Endothelial cell of umbilical vein (primary cell): Measurements from ENCODE around the gene FAM168A. TPM values are rescaled to one million over a fixed set of nuclear protein-coding genes. Genes with fewer than 3 reads are reported as not detected.

ENCODE experiments used
- BruUV-seq: library from RNA; stranded (reverse); fragments of 400-500 nt; replicated peaks from 2 replicates; lab custom pipeline; 2021; lab: Mats Ljungman, UMichigan
- CTCF ChIA-PET: fragments of 300-600, 350-600 bp; sonication (Branson Sonifier 250); formaldehyde crosslinking; loops from one replicate; lab custom pipeline; 2021; ENCODE audit warnings: antibody characterized with exemption, inconsistent platforms; lab: Charles Lee
- POLR2A ChIA-PET: fragments of 300-600, 350-600 bp; sonication (Branson Sonifier 250); formaldehyde crosslinking; loops from one replicate; lab custom pipeline; 2021; ENCODE audit warnings: antibody characterized with exemption, inconsistent platforms; lab: Charles Lee
- DNase-seq: peaks from one replicate; pipeline ENCODE4 v3.0.0-alpha.2; 2011; ENCODE audit warnings: low read depth, low spot score
- FAIRE-seq: peaks from 2 replicates; lab custom pipeline; 2011; peaks lifted over from hg19 to GRCh38; lab: Jason Lieb, UNC
- H2AFZ ChIP-seq: 2 replicates; pipeline ENCODE4 v1.6.0; 2012; ENCODE audit warnings: low read depth, low read length, control low read depth, inconsistent platforms
- H3K27ac ChIP-seq: 2 replicates; pipeline ENCODE4 v1.5.1; 2011; ENCODE audit warnings: low read depth, mild to moderate bottlenecking, control low read depth, low read length, moderate library complexity; ENCODE audit not compliant: insufficient read depth
- H3K27me3 ChIP-seq, 2 experiments: 2 replicates each; pipeline versions ENCODE4 v1.6.0 to v1.6.1; 2011; ENCODE audit warnings: low read length in 2 of 2, mixed read lengths in 1 of 2; ENCODE audit not compliant: control insufficient read depth in 2 of 2, insufficient read depth in 2 of 2
- H3K36me3 ChIP-seq, 2 experiments: 2 replicates in 1 of 2; 3 replicates in 1 of 2; pipeline ENCODE4 v1.5.1; 2011; ENCODE audit warnings: low read length in 2 of 2, mild to moderate bottlenecking in 1 of 2, moderate library complexity in 1 of 2; ENCODE audit not compliant: control insufficient read depth in 2 of 2, insufficient read depth in 2 of 2; ENCODE audit errors: extremely low read depth in 1 of 2
- H3K4me1 ChIP-seq: 3 replicates; pipeline ENCODE4 v1.5.1; 2011; ENCODE audit warnings: mild to moderate bottlenecking, low read length; ENCODE audit not compliant: control insufficient read depth, insufficient read depth; ENCODE audit errors: extremely low read depth
- H3K4me2 ChIP-seq: 2 replicates; pipeline ENCODE4 v1.6.1; 2011; ENCODE audit warnings: low read length, control low read depth, mixed read lengths; ENCODE audit not compliant: insufficient read depth
- H3K4me3 ChIP-seq, 3 experiments: fragments of 200-600 bp in 1 of 3; sonication (generic), shearing (Covaris generic) in 1 of 3; replicated peaks in 1 of 3; 2 replicates each; pipeline ENCODE4 v1.5.1; 2011 to 2016; ENCODE audit warnings: control low read depth in 3 of 3, low read length in 3 of 3, mild to moderate bottlenecking in 2 of 3, inconsistent platforms in 1 of 3, low read depth in 1 of 3, moderate library complexity in 1 of 3; ENCODE audit not compliant: insufficient read depth in 1 of 3
- H3K79me2 ChIP-seq: 2 replicates; pipeline ENCODE4 v1.6.0; 2012; ENCODE audit warnings: low read length, inconsistent platforms; ENCODE audit not compliant: control insufficient read depth, insufficient read depth
- H3K9ac ChIP-seq: replicated peaks from 2 replicates; pipeline ENCODE3; 2011; ENCODE audit warnings: low read length, control low read depth; ENCODE audit not compliant: insufficient read depth; ENCODE audit errors: extremely low read depth
- H3K9me1 ChIP-seq: replicated peaks from 3 replicates; pipeline ENCODE4 v1.6.0; 2011; ENCODE audit warnings: mild to moderate bottlenecking, low read length; ENCODE audit not compliant: control insufficient read depth, insufficient read depth; ENCODE audit errors: extremely low read depth
- H3K9me3 ChIP-seq: replicated peaks from 2 replicates; pipeline ENCODE4 v1.5.1; 2012; ENCODE audit warnings: low read length, inconsistent platforms; ENCODE audit not compliant: control insufficient read depth, insufficient read depth
- H4K20me1 ChIP-seq: replicated peaks from 2 replicates; pipeline ENCODE3; 2011; ENCODE audit warnings: mild to moderate bottlenecking, low read length; ENCODE audit not compliant: control insufficient read depth, insufficient read depth; ENCODE audit errors: extremely low read depth
- CTCF ChIP-seq, 2 donors: IDR thresholded peaks; 1 replicate in 1 of 2; 2 replicates in 1 of 2; pipeline ENCODE4 v1.5.1; 2011; ENCODE audit warnings: low read length in 2 of 2, mild to moderate bottlenecking in 2 of 2, moderate library complexity in 2 of 2, control low read depth in 1 of 2, inconsistent platforms in 1 of 2, low read depth in 1 of 2; ENCODE audit not compliant: insufficient read depth in 1 of 2; ENCODE audit errors: extremely low read depth in 1 of 2
- FOS ChIP-seq: IDR thresholded peaks from 2 replicates; pipeline ENCODE4 v1.6.1; 2011; ENCODE audit warnings: mild to moderate bottlenecking, low read length, moderate library complexity, borderline replicate concordance; ENCODE audit not compliant: insufficient read depth
- GATA2 ChIP-seq: IDR thresholded peaks from 2 replicates; pipeline ENCODE4 v1.7.0; 2011; ENCODE audit warnings: low read depth, mild to moderate bottlenecking, moderate library complexity, mixed read lengths, low read length; ENCODE audit not compliant: insufficient read length, insufficient read depth
- JUN ChIP-seq: IDR thresholded peaks from 2 replicates; pipeline ENCODE4 v1.6.1; 2011; ENCODE audit warnings: borderline replicate concordance, low read depth; ENCODE audit not compliant: insufficient read length, insufficient read depth
- MYC ChIP-seq: IDR thresholded peaks from one replicate; pipeline ENCODE4 v1.6.1; 2011; ENCODE audit warnings: mild to moderate bottlenecking, low read depth, low read length
- POLR2A ChIP-seq: IDR thresholded peaks from 2 replicates; pipeline ENCODE4 v1.6.1; 2012; ENCODE audit warnings: low read depth, mild to moderate bottlenecking, control low read depth, low read length
- POLR2AphosphoS5 ChIP-seq: IDR thresholded peaks from 2 replicates; pipeline ENCODE4 v1.6.1; 2012; ENCODE audit warnings: low read depth, mild to moderate bottlenecking, control low read depth, low read length, moderate library complexity; ENCODE audit not compliant: insufficient read depth
- dilution Hi-C: fragments of 300-500 bp; cut with MboI; formaldehyde crosslinking; loops from one replicate; pipeline ENCODE4 v1.15.0; 2019; ENCODE audit warnings: low sequenced_read_pairs; ENCODE audit not compliant: extremely low pct_ligation_motif_present
- intact Hi-C: fragments of 100-400 bp; cut with micrococcal nuclease; formaldehyde crosslinking; loops from one replicate; pipeline ENCODE4 v1.10.0; 2022
- polyA plus RNA-seq, 4 experiments: library from polyadenylated mRNA; depleted of rRNA in 3 of 4; stranded (reverse) in 3 of 4; unstranded in 1 of 4; fragments of >200 nt; gene quantifications; 2 replicates each; pipeline versions ENCODE4 v1.2.1 to v1.2.3, GENCODE V29; 2011 to 2012; ENCODE audit warnings: missing spikeins in 1 of 4
- total RNA-seq: library from RNA; stranded (reverse); gene quantifications from 2 replicates; pipeline ENCODE4 v1.2.3, GENCODE V29; 2021
- TF ChIP-seq, protein P1 (sequence below): IDR thresholded peaks from 2 replicates; pipeline ENCODE4 v1.6.1; 2011; ENCODE audit not compliant: insufficient read depth, insufficient read length

Gene FAM168A
- total and polyA plus RNA-seq, 2 donors (not counting 3 experiments of a cell fraction or from before 2014, with no cell fraction given): 17.0 to 20.5 TPM

DNA sequence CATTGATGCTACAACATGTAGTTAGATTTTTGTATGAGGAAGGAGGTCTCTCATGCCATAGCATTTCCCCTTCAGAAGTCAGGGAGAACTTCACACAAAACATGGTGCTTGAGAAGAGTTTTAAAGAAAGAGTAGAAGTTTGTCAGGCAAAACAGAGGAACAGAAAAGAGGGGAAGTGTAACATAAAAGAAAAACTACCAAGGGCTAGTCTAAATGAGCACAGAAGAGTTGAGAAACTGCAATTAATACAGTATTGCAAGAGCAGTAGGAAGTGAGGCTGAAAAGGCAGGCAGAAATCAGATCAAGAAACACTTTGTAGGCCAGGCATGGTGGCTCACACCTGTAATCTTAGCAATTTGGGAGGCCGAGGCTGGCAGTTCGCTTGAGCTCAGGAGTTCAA lies 61.0 kb downstream of the FAM168A start:
- POLR2A ChIA-PET: no interaction called here
- H3K27ac ChIP-seq: no peak overlapping the region
- BruUV-seq: no TSS peak
- H3K9me1 ChIP-seq: no peaks in the 10 kb centered on the region
- intact Hi-C loops (no loop called here), dilution Hi-C loops (no loop called here)
- H3K79me2 ChIP-seq: no peaks in the 10 kb centered on the region
- H3K4me2 ChIP-seq: no peak overlapping the region
- no peak overlapping the region for H3K4me3 ChIP-seq
- H3K9ac ChIP-seq: no peak overlapping the region
- H3K4me1 ChIP-seq: no peaks in the 10 kb centered on the region
- no peak overlapping the region for H2AFZ ChIP-seq
- H3K36me3 ChIP-seq: no peaks in the 10 kb centered on the region
- CTCF ChIA-PET: no interaction called here
- no peak for DNase-seq
- H3K9me3 ChIP-seq: no peaks in the 10 kb centered on the region
- TF ChIP-seq JUN (no peak), POLR2AphosphoS5 (no peak), MYC (no peak), CTCF (IDR thresholded peaks at IDR 0.05; ENCODE audit: extremely low read depth in 1 of 2, insufficient read depth in 1 of 2, low read depth in 1 of 2, low read length in 2 of 2) (no peak), GATA2 (no peak), FOS (no peak), POLR2A (no peak)
- TF ChIP-seq, protein P1, sequence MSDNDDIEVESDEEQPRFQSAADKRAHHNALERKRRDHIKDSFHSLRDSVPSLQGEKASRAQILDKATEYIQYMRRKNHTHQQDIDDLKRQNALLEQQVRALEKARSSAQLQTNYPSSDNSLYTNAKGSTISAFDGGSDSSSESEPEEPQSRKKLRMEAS: no peak
- no peaks in the 10 kb centered on the region for H3K27me3 ChIP-seq
- no peak for FAIRE-seq
- H4K20me1 ChIP-seq: peaks cover 2% of the 10 kb centered on the region
